ENCODE measurements around the gene AMHR2.

DNA sequence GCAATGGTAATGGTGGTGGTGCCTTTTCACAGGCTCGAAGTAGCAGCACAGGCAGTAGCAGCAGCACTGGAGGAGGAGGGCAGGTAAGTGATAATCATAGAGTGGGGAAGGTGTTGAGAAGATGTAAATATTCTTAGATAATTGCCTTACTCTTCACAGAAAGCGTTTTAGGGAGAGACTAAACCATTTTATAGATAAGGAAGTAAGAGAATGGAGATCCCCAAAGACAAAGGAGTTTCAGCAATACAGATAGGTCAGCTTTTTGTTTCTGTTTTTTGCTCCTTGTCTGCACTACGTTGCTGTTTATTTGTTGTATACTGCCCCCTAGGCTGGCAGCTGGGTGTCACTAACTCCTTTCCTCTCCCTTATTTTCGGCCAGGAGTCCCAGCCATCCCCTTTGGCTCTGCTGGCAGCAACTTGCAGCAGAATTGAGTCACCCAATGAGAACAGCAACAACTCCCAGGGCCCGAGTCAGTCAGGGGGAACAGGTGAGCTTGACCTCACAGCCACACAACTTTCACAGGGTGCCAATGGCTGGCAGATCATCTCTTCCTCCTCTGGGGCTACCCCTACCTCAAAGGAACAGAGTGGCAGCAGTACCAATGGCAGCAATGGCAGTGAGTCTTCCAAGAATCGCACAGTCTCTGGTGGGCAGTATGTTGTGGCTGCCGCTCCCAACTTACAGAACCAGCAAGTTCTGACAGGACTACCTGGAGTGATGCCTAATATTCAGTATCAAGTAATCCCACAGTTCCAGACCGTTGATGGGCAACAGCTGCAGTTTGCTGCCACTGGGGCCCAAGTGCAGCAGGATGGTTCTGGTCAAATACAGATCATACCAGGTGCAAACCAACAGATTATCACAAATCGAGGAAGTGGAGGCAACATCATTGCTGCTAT is 41.7 kb upstream of the AMHR2 start:
- TF ChIP-seq, protein P1, sequence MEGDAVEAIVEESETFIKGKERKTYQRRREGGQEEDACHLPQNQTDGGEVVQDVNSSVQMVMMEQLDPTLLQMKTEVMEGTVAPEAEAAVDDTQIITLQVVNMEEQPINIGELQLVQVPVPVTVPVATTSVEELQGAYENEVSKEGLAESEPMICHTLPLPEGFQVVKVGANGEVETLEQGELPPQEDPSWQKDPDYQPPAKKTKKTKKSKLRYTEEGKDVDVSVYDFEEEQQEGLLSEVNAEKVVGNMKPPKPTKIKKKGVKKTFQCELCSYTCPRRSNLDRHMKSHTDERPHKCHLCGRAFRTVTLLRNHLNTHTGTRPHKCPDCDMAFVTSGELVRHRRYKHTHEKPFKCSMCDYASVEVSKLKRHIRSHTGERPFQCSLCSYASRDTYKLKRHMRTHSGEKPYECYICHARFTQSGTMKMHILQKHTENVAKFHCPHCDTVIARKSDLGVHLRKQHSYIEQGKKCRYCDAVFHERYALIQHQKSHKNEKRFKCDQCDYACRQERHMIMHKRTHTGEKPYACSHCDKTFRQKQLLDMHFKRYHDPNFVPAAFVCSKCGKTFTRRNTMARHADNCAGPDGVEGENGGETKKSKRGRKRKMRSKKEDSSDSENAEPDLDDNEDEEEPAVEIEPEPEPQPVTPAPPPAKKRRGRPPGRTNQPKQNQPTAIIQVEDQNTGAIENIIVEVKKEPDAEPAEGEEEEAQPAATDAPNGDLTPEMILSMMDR (IDR thresholded peaks at IDR 0.05; ENCODE audit: low read depth, low read length) = peak; percentile 49
- TF ChIP-seq EZH2phosphoT487 (IDR thresholded peaks at IDR 0.05; ENCODE audit: low read depth) = no peak

All from OCI-LY3 (cell line).